Fibroblast of pulmonary artery (primary cell): ENCODE measurements around the gene HOXA4.
A peak's percentile ranks its signal among the peaks of the same experiment; 100 is the strongest.

ENCODE experiments used
- DNase-seq: peaks from one replicate; pipeline ENCODE4 v3.0.0-alpha.2; 2010; ENCODE audit warnings: low read depth
- H3K4me3 ChIP-seq: replicated peaks from 2 replicates; pipeline ENCODE4 v1.5.1; 2011; ENCODE audit warnings: low read depth, mild to moderate bottlenecking, control low read depth, low read length, moderate library complexity
- TF ChIP-seq, protein P1 (sequence below): IDR thresholded peaks from 2 replicates; pipeline ENCODE4 v1.5.1; 2011; ENCODE audit warnings: mild to moderate bottlenecking, control low read depth, low read length, inconsistent platforms; ENCODE audit errors: missing control alignments

HOXA4 gene

DNA sequence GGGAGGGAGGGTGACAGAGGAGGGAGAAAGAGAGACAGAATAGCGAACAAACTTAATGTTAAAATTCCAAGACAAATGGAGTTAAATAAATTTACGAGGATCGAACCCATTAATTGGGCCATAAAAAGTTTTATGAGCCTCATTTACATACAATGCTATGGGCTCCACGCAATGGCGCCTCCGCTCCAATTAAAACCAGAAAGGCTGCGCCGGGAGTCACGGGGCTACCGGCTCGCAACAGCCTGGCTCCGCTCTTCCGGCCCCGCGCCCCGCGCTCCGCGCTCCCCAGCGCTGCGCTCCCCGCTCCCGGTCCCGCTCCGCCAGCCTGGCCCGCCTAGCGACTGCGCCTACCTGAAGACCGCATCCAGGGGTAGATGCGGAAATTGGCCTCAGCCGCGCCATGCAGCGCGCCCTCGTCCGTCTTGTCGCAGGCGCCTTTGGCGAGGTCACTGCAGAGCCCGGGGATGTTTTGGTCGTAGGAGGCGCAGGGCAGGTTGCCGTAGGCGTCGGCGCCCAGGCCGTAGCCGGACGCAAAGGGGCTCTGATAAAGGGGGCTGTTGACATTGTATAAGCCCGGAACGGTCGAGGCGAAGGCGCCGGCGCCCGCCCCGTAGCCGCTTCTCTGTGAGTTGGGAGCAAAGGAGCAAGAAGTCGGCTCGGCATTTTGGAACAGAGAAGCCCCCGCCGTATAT is 25.4 kb upstream of the HOXA4 start:
- H3K4me3 ChIP-seq = no peak overlapping the region
- TF ChIP-seq, protein P1, sequence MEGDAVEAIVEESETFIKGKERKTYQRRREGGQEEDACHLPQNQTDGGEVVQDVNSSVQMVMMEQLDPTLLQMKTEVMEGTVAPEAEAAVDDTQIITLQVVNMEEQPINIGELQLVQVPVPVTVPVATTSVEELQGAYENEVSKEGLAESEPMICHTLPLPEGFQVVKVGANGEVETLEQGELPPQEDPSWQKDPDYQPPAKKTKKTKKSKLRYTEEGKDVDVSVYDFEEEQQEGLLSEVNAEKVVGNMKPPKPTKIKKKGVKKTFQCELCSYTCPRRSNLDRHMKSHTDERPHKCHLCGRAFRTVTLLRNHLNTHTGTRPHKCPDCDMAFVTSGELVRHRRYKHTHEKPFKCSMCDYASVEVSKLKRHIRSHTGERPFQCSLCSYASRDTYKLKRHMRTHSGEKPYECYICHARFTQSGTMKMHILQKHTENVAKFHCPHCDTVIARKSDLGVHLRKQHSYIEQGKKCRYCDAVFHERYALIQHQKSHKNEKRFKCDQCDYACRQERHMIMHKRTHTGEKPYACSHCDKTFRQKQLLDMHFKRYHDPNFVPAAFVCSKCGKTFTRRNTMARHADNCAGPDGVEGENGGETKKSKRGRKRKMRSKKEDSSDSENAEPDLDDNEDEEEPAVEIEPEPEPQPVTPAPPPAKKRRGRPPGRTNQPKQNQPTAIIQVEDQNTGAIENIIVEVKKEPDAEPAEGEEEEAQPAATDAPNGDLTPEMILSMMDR = no peak
- no peak for DNase-seq

DNA sequence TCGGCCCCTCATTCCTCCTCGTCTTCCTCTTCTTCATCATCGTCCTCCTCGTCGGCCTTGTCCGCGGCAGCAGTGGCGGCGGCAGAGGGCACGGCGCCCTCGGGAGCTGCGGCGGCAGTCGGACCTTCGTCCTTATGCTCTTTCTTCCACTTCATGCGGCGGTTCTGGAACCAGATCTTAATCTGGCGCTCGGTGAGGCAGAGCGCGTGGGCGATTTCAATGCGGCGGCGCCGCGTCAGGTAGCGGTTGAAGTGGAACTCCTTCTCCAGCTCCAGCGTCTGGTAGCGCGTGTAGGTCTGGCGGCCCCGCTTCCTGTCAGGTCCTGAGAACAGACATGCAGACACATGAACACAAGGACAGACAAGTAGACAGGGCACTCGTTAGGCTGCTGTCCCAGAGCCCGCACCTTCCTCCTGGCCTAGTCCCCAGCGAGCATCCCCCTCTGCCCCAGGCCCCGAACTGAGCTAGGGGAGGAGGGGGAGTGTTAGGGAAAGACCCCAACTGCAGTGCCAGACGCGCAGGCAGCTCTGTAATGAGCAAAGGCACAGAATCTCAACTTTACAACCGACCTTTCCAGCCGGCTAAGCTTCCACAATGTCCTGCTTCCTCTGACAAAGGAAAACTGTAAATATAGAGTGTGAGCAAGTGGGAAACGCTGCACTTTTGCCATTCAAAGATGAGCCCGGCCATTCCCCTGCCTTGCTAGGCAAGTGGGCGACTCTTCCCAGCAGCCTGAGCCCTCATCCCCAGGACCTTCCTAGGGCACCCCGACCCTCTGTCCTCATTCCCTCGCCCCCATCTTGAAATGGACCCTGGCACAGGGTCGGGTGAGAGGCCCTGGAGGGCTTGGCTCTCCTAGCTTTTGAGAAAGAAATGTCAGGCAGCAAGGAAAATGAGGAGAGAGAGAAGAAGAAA is 24.6 kb upstream of the HOXA4 start:
- TF ChIP-seq, protein P1 = no peak
- H3K4me3 ChIP-seq = no peak overlapping the region
- no peak for DNase-seq

DNA sequence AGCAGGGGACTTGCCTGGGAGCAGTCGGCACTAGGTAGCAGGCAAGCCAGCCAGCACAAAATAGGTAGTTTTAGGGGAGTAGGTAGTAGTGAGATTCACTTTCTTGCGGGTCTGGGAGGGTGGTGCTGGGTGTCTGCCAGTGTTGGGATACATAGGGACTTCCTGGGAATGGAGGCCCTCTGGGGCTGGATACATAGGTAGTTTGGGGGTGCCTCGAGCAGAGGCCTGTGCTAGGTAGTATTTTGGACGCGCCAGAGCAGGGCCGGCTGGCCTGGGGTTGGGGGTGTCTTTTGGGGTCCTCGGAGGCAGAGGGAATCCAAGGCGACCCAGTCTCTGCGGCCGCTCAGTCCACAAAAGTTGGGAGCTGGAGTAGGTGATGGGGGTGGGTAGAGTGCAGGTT is 23.8 kb upstream of the HOXA4 start:
- TF ChIP-seq, protein P1 = no peak
- no peak overlapping the region for H3K4me3 ChIP-seq
- DNase-seq = no peak

DNA sequence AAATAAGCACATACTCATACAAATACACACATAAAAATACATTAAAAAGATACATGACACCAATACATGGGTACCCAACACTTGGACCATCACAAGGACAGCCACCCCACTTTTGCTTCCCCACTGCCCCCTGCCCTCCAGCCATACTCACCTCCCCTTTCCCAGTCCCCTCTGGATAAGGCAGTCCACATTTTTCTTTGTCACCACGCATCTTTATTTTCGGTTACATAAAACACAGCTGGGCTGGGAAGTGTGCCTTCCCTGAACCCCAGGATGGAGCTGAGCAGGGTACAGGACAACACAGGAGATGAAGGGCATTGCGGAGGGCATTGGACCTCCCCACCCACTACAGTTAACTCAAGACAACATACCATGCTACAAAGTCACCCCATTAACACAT is 23.0 kb upstream of the HOXA4 start:
- H3K4me3 ChIP-seq = no peak overlapping the region
- no peak for DNase-seq

DNA sequence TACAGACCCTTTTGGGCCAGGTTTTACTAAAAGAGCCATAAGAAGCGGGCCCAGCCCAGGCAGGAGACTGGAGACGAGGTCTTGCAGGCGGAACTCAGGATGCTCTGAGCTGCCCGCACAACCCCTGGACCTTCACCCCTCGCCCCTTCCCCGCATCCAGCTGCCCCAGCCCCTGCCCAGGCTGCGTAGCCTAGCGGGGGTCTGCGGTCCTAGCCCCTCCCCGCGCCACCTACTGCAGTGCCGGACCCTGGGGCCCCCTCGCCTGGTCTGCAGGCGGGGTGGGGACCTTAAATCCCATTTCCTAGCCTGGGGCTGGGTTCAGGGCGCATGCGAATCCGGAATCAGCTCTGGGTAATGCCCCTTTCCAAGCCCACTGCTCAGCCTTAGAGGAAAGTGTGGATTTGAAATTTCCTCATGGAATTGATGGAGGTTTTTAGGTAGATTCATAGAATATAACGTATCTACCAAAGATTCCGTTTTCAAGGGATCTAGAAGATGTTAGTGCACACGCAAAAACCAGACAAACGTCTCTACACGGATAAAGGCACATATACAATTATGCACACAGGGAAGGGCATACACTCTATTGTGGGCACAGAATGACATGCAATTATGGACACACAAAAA is 22.4 kb upstream of the HOXA4 start:
- TF ChIP-seq, protein P1 = no peak
- no peak for DNase-seq
- H3K4me3 ChIP-seq = no peak overlapping the region

More for the DNA sequence above, 23.0 kb upstream of the HOXA4 start:
- TF ChIP-seq, protein P1 = no peak

DNA sequence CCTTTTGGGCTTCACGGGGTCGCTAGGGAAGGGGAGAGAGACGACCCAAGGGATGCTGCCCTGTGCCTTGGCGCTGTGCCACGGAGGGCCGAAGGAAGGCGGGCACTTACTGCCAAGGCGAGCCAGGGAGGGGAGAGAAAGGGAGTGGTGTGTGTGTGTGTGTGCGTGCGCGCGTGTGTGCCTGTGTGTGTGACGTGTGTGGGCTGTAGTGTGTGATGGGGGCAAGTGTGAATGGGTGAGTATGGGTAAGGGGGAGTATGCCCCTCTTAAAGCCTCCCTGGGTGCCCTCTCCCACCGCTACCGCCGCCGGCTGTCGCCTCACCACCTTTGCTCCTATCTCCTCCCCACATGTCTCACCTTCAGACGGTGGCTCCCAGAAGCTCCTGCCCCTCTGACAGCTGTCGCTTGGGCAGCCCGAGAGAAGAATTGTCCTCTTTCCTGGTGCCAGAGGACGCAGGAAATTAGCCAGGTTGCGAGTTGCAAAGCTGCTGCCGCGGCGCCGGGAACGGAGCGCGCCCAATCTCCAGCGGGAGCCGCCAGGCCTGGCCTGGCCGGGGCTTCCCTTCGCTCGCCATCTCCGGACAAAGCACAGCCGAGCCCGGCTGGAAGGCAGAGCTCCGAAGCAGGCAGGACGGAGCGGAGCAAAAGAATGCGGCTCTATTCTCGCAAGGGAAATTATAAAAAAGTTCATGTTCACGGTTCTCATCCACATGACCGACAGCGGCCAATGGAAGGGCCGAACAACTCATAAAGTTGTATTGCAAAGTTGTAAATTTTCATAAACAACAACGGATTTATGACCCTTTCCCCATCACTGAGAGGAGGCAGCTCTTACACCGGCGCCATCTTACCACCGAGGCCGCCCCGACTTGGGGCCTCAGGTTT is 21.6 kb upstream of the HOXA4 start, which contains the start of gene HOXA3:
TSS of gene HOXA3 (minus strand) at position 653 of the 885 bp plus-strand sequence. CDS start 41,943 bp downstream, outside the sequence.
- peak within 1 kb of the TSS; percentile 38 for H3K4me3 ChIP-seq
- TF ChIP-seq, protein P1 = no peak
- DNase-seq = no peak
